ENCODE measurements around the gene VTI1A.
A peak's percentile ranks its signal among the peaks of the same experiment; 100 is the strongest.
"Not testable (repeated sequence)": the region's sequence is repeated elsewhere in the genome, so short reads cannot be mapped to it uniquely, and the experiment has no call there.

Gene VTI1A

GRCh38 chr10:112456533-112456932, 9.5 kb downstream of the VTI1A start:
- no peak for DNase-seq

- DNase-seq = no peak
These were observed 13.4 kb downstream of the VTI1A start for GRCh38 chr10:112460366-112460765.

GRCh38 chr10:112461029-112461887, 14.2 kb downstream of the VTI1A start:
- peak; percentile 64 for DNase-seq

GRCh38 chr10:112464074-112464473, 17.1 kb downstream of the VTI1A start:
- DNase-seq = not testable (repeated sequence)

GRCh38 chr10:112465299-112465883, 18.4 kb downstream of the VTI1A start:
- DNase-seq = peak; percentile 18

- DNase-seq = no peak
These were observed 19.8 kb downstream of the VTI1A start for GRCh38 chr10:112466802-112467201.

GRCh38 chr10:112467541-112468075, 20.6 kb downstream of the VTI1A start:
- no peak for DNase-seq

GRCh38 chr10:112471878-112472487, 25.0 kb downstream of the VTI1A start:
- DNase-seq = peak; percentile 53

- no peak for DNase-seq
These were observed 28.7 kb downstream of the VTI1A start for GRCh38 chr10:112475575-112476218.

- no peak for DNase-seq
These were observed 34.6 kb downstream of the VTI1A start for GRCh38 chr10:112481602-112482001.

GRCh38 chr10:112484399-112484798, 37.4 kb downstream of the VTI1A start:
- DNase-seq = no peak

- DNase-seq = no peak
These were observed 40.9 kb downstream of the VTI1A start for GRCh38 chr10:112487964-112488363.

- no peak for DNase-seq
These were observed 43.5 kb downstream of the VTI1A start for GRCh38 chr10:112490545-112490944.

GRCh38 chr10:112491144-112491543, 44.1 kb downstream of the VTI1A start:
- DNase-seq = peak; percentile 3

GRCh38 chr10:112492736-112493135, 45.7 kb downstream of the VTI1A start:
- DNase-seq = no peak

- no peak for DNase-seq
These were observed 50.4 kb downstream of the VTI1A start for GRCh38 chr10:112497347-112497950.

GRCh38 chr10:112498806-112499205, 51.8 kb downstream of the VTI1A start:
- no peak for DNase-seq

- DNase-seq = not testable (repeated sequence)
These were observed 53.0 kb downstream of the VTI1A start for GRCh38 chr10:112499985-112500384.

- DNase-seq = no peak
These were observed 55.5 kb downstream of the VTI1A start for GRCh38 chr10:112502536-112502935.

GRCh38 chr10:112503643-112504042, 56.6 kb downstream of the VTI1A start:
- no peak for DNase-seq

- no peak for DNase-seq
These were observed 60.0 kb downstream of the VTI1A start for GRCh38 chr10:112507046-112507445.

- DNase-seq = no peak
These were observed 61.0 kb downstream of the VTI1A start for GRCh38 chr10:112507988-112508387.

Measured in activated CD4-positive, alpha-beta T cell treated with anti-CD3 and anti-CD28 coated beads, Interleukin-2, amount 50 U/mL, for 16 hours (primary cell).